ENCODE results near the gene RNASE13.

The RNASE13 gene

GRCh38 chr14:20999591-20999990, 35.0 kb downstream of the RNASE13 start:
- TF ChIP-seq ZFX (IDR thresholded peaks at IDR 0.05; ENCODE audit: borderline replicate concordance) (no peak), CTCF (IDR thresholded peaks at IDR 0.05) (no peak)
- H3K27ac ChIP-seq, result peak overlapping the region; percentile 52; the same call in 1 of the 2 replicates

- H3K27ac ChIP-seq, result peak within 1 kb of the TSS; percentile 52
- TF ChIP-seq CTCF (IDR thresholded peaks at IDR 0.05) (no peak), ZFX (IDR thresholded peaks at IDR 0.05; ENCODE audit: borderline replicate concordance) (no peak)
Observed at GRCh38 chr14:20998674-20999366, 35.8 kb downstream of the RNASE13 start, which contains the start of gene SLC39A2. Gene SLC39A2, plus strand, starts transcription at chr14:20999293. Its CDS starts 154 bp downstream, at chr14:20999447.

- H3K27ac ChIP-seq, result peak overlapping the region; percentile 52
- TF ChIP-seq ZFX (IDR thresholded peaks at IDR 0.05; ENCODE audit: borderline replicate concordance), result no peak
- no peak for TF ChIP-seq CTCF (IDR thresholded peaks at IDR 0.05)
Observed at GRCh38 chr14:20998139-20998538, 36.5 kb downstream of the RNASE13 start.

GRCh38 chr14:20997564-20997963, 37.0 kb downstream of the RNASE13 start:
- no peak overlapping the region; the same call in 1 of the 2 replicates for H3K27ac ChIP-seq
- no peak for TF ChIP-seq ZFX (IDR thresholded peaks at IDR 0.05; ENCODE audit: borderline replicate concordance)
- no peak for TF ChIP-seq CTCF (IDR thresholded peaks at IDR 0.05)

GRCh38 chr14:20997115-20997514, 37.5 kb downstream of the RNASE13 start:
- TF ChIP-seq ZFX (IDR thresholded peaks at IDR 0.05; ENCODE audit: borderline replicate concordance), result no peak
- TF ChIP-seq CTCF (IDR thresholded peaks at IDR 0.05), result no peak
- H3K27ac ChIP-seq, result no peak overlapping the region; the same call in 1 of the 2 replicates

GRCh38 chr14:20996521-20996920, 38.1 kb downstream of the RNASE13 start:
- no peak overlapping the region for H3K27ac ChIP-seq
- TF ChIP-seq CTCF (IDR thresholded peaks at IDR 0.05), result no peak
- TF ChIP-seq ZFX (IDR thresholded peaks at IDR 0.05; ENCODE audit: borderline replicate concordance), result no peak

GRCh38 chr14:20989787-20990600, 44.6 kb downstream of the RNASE13 start, which contains the start of gene METTL17:
Gene METTL17, plus strand, starts transcription at chr14:20989980. Its CDS starts 23 bp downstream, at chr14:20990003.
- TF ChIP-seq CTCF (IDR thresholded peaks at IDR 0.05) (peak; percentile 75), ZFX (IDR thresholded peaks at IDR 0.05; ENCODE audit: borderline replicate concordance) (no peak)
- H3K27ac ChIP-seq, result peak within 1 kb of the TSS; percentile 88

All from 22Rv1 (cell line).